Measurements from ENCODE around the gene CHST11. TPM values are rescaled to one million over a fixed set of nuclear protein-coding genes. Genes with fewer than 3 reads are reported as not detected.
A peak's percentile ranks its signal among the peaks of the same experiment; 100 is the strongest.

The CHST11 gene
- total RNA-seq, 1 donor from 2014 or later, result 44.9 TPM

GRCh38 chr12:104470521-104470920 lies 13.8 kb downstream of the CHST11 start:
- no peak for DNase-seq
- Mint-ChIP-seq H3K36me3 (ENCODE audit: low read depth) (peaks cover 33% of the 10 kb centered on the region), H3K4me3 (no peak overlapping the region), H3K4me1 (peaks cover 77% of the 10 kb centered on the region), H3K27ac (no peak overlapping the region), H3K9me3 (peaks cover 6% of the 10 kb centered on the region), H3K27me3 (no peaks in the 10 kb centered on the region)
- intact Hi-C loops (cut with micrococcal nuclease), result no loop called here

GRCh38 chr12:104471336-104471735 lies 14.6 kb downstream of the CHST11 start:
- H3K4me3 Mint-ChIP-seq, result no peak overlapping the region
- DNase-seq, result no peak
- H3K4me1 Mint-ChIP-seq, result peaks cover 74% of the 10 kb centered on the region
- intact Hi-C loops (cut with micrococcal nuclease), result no loop called here
- H3K9me3 Mint-ChIP-seq, result peaks cover 6% of the 10 kb centered on the region
- H3K27me3 Mint-ChIP-seq, result no peaks in the 10 kb centered on the region
- peaks cover 33% of the 10 kb centered on the region for H3K36me3 Mint-ChIP-seq (ENCODE audit: low read depth)
- H3K27ac Mint-ChIP-seq, result no peak overlapping the region

GRCh38 chr12:104472748-104473147 lies 16.0 kb downstream of the CHST11 start:
- peak overlapping the region; percentile 39 for H3K27ac Mint-ChIP-seq
- H3K4me1 Mint-ChIP-seq, result peaks cover 75% of the 10 kb centered on the region
- peaks cover 6% of the 10 kb centered on the region for H3K9me3 Mint-ChIP-seq
- intact Hi-C loops (cut with micrococcal nuclease), result no loop called here
- no peak for DNase-seq
- H3K36me3 Mint-ChIP-seq (ENCODE audit: low read depth), result peaks cover 33% of the 10 kb centered on the region
- no peaks in the 10 kb centered on the region for H3K27me3 Mint-ChIP-seq
- H3K4me3 Mint-ChIP-seq, result peak overlapping the region; percentile 63

- peak overlapping the region; percentile 47 for H3K4me3 Mint-ChIP-seq
- peaks cover 74% of the 10 kb centered on the region for H3K4me1 Mint-ChIP-seq
- H3K27me3 Mint-ChIP-seq, result no peaks in the 10 kb centered on the region
- H3K27ac Mint-ChIP-seq, result peak overlapping the region; percentile 50
- H3K36me3 Mint-ChIP-seq (ENCODE audit: low read depth), result peaks cover 28% of the 10 kb centered on the region
- peaks cover 6% of the 10 kb centered on the region for H3K9me3 Mint-ChIP-seq
- intact Hi-C loops (cut with micrococcal nuclease), result no loop called here
- DNase-seq, result peak; percentile 72
These were observed 16.7 kb downstream of the CHST11 start for GRCh38 chr12:104473374-104473983.

GRCh38 chr12:104475271-104475670 lies 18.5 kb downstream of the CHST11 start:
- H3K36me3 Mint-ChIP-seq (ENCODE audit: low read depth), result peaks cover 22% of the 10 kb centered on the region
- intact Hi-C loops (cut with micrococcal nuclease), result no loop called here
- no peak for DNase-seq
- peaks cover 6% of the 10 kb centered on the region for H3K9me3 Mint-ChIP-seq
- peaks cover 77% of the 10 kb centered on the region for H3K4me1 Mint-ChIP-seq
- H3K4me3 Mint-ChIP-seq, result no peak overlapping the region
- no peaks in the 10 kb centered on the region for H3K27me3 Mint-ChIP-seq
- H3K27ac Mint-ChIP-seq, result peak overlapping the region; percentile 32

- peaks cover 78% of the 10 kb centered on the region for H3K4me1 Mint-ChIP-seq
- no peaks in the 10 kb centered on the region for H3K9me3 Mint-ChIP-seq
- peaks cover 31% of the 10 kb centered on the region for H3K36me3 Mint-ChIP-seq (ENCODE audit: low read depth)
- intact Hi-C loops (cut with micrococcal nuclease), result loop anchor here (1.0 to 2.0 kb wide), 4 partner anchors 8 to 21 kb away; no protein-coding TSS in a partner anchor
- H3K27me3 Mint-ChIP-seq, result no peaks in the 10 kb centered on the region
- DNase-seq, result peak; percentile 72
- H3K27ac Mint-ChIP-seq, result peak overlapping the region; percentile 95
- H3K4me3 Mint-ChIP-seq, result peak overlapping the region; percentile 83
These were observed 21.0 kb downstream of the CHST11 start for GRCh38 chr12:104477510-104478390.

- Mint-ChIP-seq H3K4me3 (peak overlapping the region; percentile 83), H3K27ac (peak overlapping the region; percentile 95), H3K27me3 (no peaks in the 10 kb centered on the region), H3K36me3 (ENCODE audit: low read depth) (peaks cover 37% of the 10 kb centered on the region), H3K4me1 (peaks cover 76% of the 10 kb centered on the region), H3K9me3 (no peaks in the 10 kb centered on the region)
- intact Hi-C loops (cut with micrococcal nuclease), result loop anchor here (2.0 kb wide), 2 partner anchors 16 to 20 kb away; no protein-coding TSS in a partner anchor
- DNase-seq, result peak; percentile 75
These were observed 21.8 kb downstream of the CHST11 start for GRCh38 chr12:104478396-104479122.

- intact Hi-C loops (cut with micrococcal nuclease), result loop anchor here (2.0 kb wide), 2 partner anchors 16 to 20 kb away; no protein-coding TSS in a partner anchor
- H3K4me3 Mint-ChIP-seq, result peak overlapping the region; percentile 83
- H3K27ac Mint-ChIP-seq, result peak overlapping the region; percentile 95
- H3K36me3 Mint-ChIP-seq (ENCODE audit: low read depth), result peaks cover 42% of the 10 kb centered on the region
- H3K4me1 Mint-ChIP-seq, result peaks cover 76% of the 10 kb centered on the region
- no peaks in the 10 kb centered on the region for H3K9me3 Mint-ChIP-seq
- DNase-seq, result no peak
- H3K27me3 Mint-ChIP-seq, result no peaks in the 10 kb centered on the region
These were observed 22.4 kb downstream of the CHST11 start for GRCh38 chr12:104479123-104479662.

- Mint-ChIP-seq H3K4me3 (no peak overlapping the region), H3K36me3 (ENCODE audit: low read depth) (peaks cover 42% of the 10 kb centered on the region), H3K27me3 (no peaks in the 10 kb centered on the region), H3K9me3 (no peaks in the 10 kb centered on the region), H3K4me1 (peaks cover 76% of the 10 kb centered on the region), H3K27ac (peak overlapping the region; percentile 45)
- intact Hi-C loops (cut with micrococcal nuclease), result no loop called here
- no peak for DNase-seq
These were observed 23.3 kb downstream of the CHST11 start for GRCh38 chr12:104480012-104480411.

- DNase-seq, result no peak
- Mint-ChIP-seq H3K9me3 (no peaks in the 10 kb centered on the region), H3K27me3 (no peaks in the 10 kb centered on the region), H3K36me3 (ENCODE audit: low read depth) (peaks cover 42% of the 10 kb centered on the region), H3K4me1 (peaks cover 81% of the 10 kb centered on the region), H3K4me3 (no peak overlapping the region), H3K27ac (no peak overlapping the region)
- intact Hi-C loops (cut with micrococcal nuclease), result no loop called here
These were observed 24.2 kb downstream of the CHST11 start for GRCh38 chr12:104480826-104481440.

- Mint-ChIP-seq H3K27me3 (no peaks in the 10 kb centered on the region), H3K4me1 (peaks cover 84% of the 10 kb centered on the region), H3K9me3 (no peaks in the 10 kb centered on the region), H3K27ac (peak overlapping the region; percentile 48), H3K4me3 (peak overlapping the region; percentile 60), H3K36me3 (ENCODE audit: low read depth) (peaks cover 48% of the 10 kb centered on the region)
- intact Hi-C loops (cut with micrococcal nuclease), result no loop called here
- DNase-seq, result no peak
These were observed 25.4 kb downstream of the CHST11 start for GRCh38 chr12:104482113-104482512.

GRCh38 chr12:104482748-104483147 lies 26.0 kb downstream of the CHST11 start:
- intact Hi-C loops (cut with micrococcal nuclease), result no loop called here
- peaks cover 82% of the 10 kb centered on the region for H3K4me1 Mint-ChIP-seq
- no peaks in the 10 kb centered on the region for H3K9me3 Mint-ChIP-seq
- no peaks in the 10 kb centered on the region for H3K27me3 Mint-ChIP-seq
- H3K36me3 Mint-ChIP-seq (ENCODE audit: low read depth), result peaks cover 48% of the 10 kb centered on the region
- DNase-seq, result no peak
- H3K27ac Mint-ChIP-seq, result no peak overlapping the region
- no peak overlapping the region for H3K4me3 Mint-ChIP-seq

- peaks cover 52% of the 10 kb centered on the region for H3K36me3 Mint-ChIP-seq (ENCODE audit: low read depth)
- peaks cover 80% of the 10 kb centered on the region for H3K4me1 Mint-ChIP-seq
- H3K27me3 Mint-ChIP-seq, result no peaks in the 10 kb centered on the region
- peak overlapping the region; percentile 22 for H3K4me3 Mint-ChIP-seq
- no peak for DNase-seq
- H3K27ac Mint-ChIP-seq, result peak overlapping the region; percentile 29
- intact Hi-C loops (cut with micrococcal nuclease), result loop anchor here (2.0 kb wide), 1 partner anchor 25 kb away; no protein-coding TSS in a partner anchor
- H3K9me3 Mint-ChIP-seq, result no peaks in the 10 kb centered on the region
These were observed 27.3 kb downstream of the CHST11 start for GRCh38 chr12:104484079-104484478.
